NCI-H1417 treated with DMSO at 0.1 percent for 48 hours (cell line): ENCODE data around the gene MICALL2.
A peak's percentile ranks its signal among the peaks of the same experiment; 100 is the strongest.

ENCODE experiments used
- DNase-seq: peaks from one replicate; lab custom pipeline; 2025; lab: John Stamatoyannopoulos, UW

Gene MICALL2

GRCh38 chr7:1415389-1415990, 43.8 kb downstream of the MICALL2 start:
- no peak for DNase-seq

- no peak for DNase-seq
Observed at GRCh38 chr7:1413936-1414639, 45.2 kb downstream of the MICALL2 start.

- DNase-seq = peak; percentile 56
Observed at GRCh38 chr7:1412322-1413261, 46.7 kb downstream of the MICALL2 start.

GRCh38 chr7:1411414-1411813, 47.9 kb downstream of the MICALL2 start:
- DNase-seq = no peak

- DNase-seq = no peak
Observed at GRCh38 chr7:1410992-1411391, 48.3 kb downstream of the MICALL2 start.

GRCh38 chr7:1409555-1409954, 49.7 kb downstream of the MICALL2 start:
- DNase-seq = no peak

GRCh38 chr7:1408466-1408865, 50.8 kb downstream of the MICALL2 start:
- DNase-seq = no peak

- DNase-seq = peak; percentile 42
Observed at GRCh38 chr7:1407892-1408291, 51.4 kb downstream of the MICALL2 start.

GRCh38 chr7:1404898-1405548, 54.2 kb downstream of the MICALL2 start:
- no peak for DNase-seq

- no peak for DNase-seq
Observed at GRCh38 chr7:1404460-1404809, 54.8 kb downstream of the MICALL2 start.

GRCh38 chr7:1403638-1404459, 55.4 kb downstream of the MICALL2 start:
- peak; percentile 55 for DNase-seq

- DNase-seq = no peak
Observed at GRCh38 chr7:1402791-1403637, 56.3 kb downstream of the MICALL2 start.

GRCh38 chr7:1402110-1402790, 57.0 kb downstream of the MICALL2 start:
- DNase-seq = no peak

GRCh38 chr7:1401011-1401410, 58.3 kb downstream of the MICALL2 start:
- DNase-seq = no peak

- DNase-seq = no peak
Observed at GRCh38 chr7:1400371-1400770, 58.9 kb downstream of the MICALL2 start.

- no peak for DNase-seq
Observed at GRCh38 chr7:1397491-1398327, 61.6 kb downstream of the MICALL2 start.

- DNase-seq = no peak
Observed at GRCh38 chr7:1396195-1396594, 63.1 kb downstream of the MICALL2 start.

- no peak for DNase-seq
Observed at GRCh38 chr7:1395211-1396070, 63.8 kb downstream of the MICALL2 start.
